SJCRH30 (cell line): Measurements from ENCODE around the gene TRIM72. TPM values are rescaled to one million over a fixed set of nuclear protein-coding genes. Genes with fewer than 3 reads are reported as not detected.
A peak's percentile ranks its signal among the peaks of the same experiment; 100 is the strongest.
"Not testable (repeated sequence)": the region's sequence is repeated elsewhere in the genome, so short reads cannot be mapped to it uniquely, and the experiment has no call there.

Source experiments
- DNase-seq, 2 experiments: peaks; one replicate each; pipeline ENCODE4 v3.0.0-alpha.2; 2015 to 2020
- H3K27ac ChIP-seq: fragments of 250-450 bp; sonication (Bioruptor Pico); 2 replicates; pipeline ENCODE4 v1.5.1; 2020; ENCODE audit warnings: mild to moderate bottlenecking, moderate library complexity
- H3K27me3 ChIP-seq: fragments of 250-450 bp; sonication (Bioruptor Pico); 2 replicates; pipeline ENCODE4 v1.5.1; 2020; ENCODE audit warnings: mild to moderate bottlenecking, moderate library complexity
- H3K36me3 ChIP-seq: fragments of 250-450 bp; sonication (Bioruptor Pico); 2 replicates; pipeline ENCODE4 v1.5.1; 2020; ENCODE audit warnings: mild to moderate bottlenecking, moderate library complexity
- H3K4me1 ChIP-seq: fragments of 250-450 bp; sonication (Bioruptor Pico); 2 replicates; pipeline ENCODE4 v1.5.1; 2020; ENCODE audit warnings: mild to moderate bottlenecking, moderate library complexity
- H3K4me3 ChIP-seq: fragments of 250-450 bp; sonication (Bioruptor Pico); 2 replicates; pipeline ENCODE4 v1.5.1; 2020; ENCODE audit warnings: mild to moderate bottlenecking, moderate library complexity
- H3K9me3 ChIP-seq: fragments of 250-450 bp; sonication (Bioruptor Pico); replicated peaks from 2 replicates; pipeline ENCODE4 v1.5.1; 2020; ENCODE audit warnings: mild to moderate bottlenecking, moderate library complexity
- total RNA-seq: library from RNA; depleted of rRNA; stranded (reverse); fragments of >200 nt; shearing (Covaris generic); gene quantifications from 2 replicates; pipeline ENCODE4 v1.2.3, GENCODE V29; 2014

TRIM72 gene
- total RNA-seq, 1 experiment from 2014 or later: 32.5 TPM

DNA sequence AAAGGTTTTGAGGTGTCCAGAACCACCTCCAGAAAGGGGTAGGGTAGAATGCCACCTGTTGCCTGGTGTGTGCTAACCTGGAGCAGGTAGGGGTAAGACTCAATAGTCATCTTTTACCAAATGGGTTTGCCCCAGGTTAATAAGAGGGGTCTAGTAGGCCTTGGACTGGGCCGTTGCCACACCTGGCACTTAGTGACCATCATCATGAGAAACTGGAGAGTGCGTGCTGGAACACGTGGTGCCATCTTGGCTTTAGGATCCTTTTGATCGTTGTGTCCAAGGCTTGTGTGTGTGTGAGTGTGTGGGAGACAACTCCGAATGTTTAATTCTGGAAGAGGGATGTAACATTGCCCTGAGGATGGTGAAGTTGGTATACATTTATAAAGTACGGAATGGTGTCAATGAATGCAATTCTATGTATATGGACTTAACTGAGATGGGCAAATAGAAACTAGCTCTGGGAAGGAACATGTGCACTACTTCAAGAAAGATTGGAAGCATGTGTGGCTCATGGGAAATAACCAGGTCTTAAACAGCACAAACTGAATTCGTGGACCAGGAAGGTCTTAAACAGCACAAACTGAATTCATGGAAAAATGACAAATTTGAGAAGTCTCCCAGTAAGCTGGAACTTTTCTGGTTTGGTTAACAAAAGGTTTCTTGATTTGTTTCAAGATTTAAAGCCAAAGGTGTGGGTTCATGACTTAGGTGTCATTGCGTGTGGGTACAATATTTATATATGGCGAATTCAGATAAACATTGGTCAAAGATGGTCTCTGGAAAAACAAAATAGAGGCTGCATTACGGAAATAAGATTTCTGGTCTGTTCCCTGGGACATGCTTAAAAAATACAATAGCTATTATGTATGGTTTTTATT lies 26.8 kb upstream of the TRIM72 start:
- Histone ChIP-seq H3K27me3 (no peaks in the 10 kb centered on the region), H3K4me3 (no peak overlapping the region), H3K4me1 (peaks cover 9% of the 10 kb centered on the region), H3K36me3 (peaks cover 100% of the 10 kb centered on the region), H3K27ac (no peak overlapping the region), H3K9me3 (no peaks in the 10 kb centered on the region)
- peak in 1 of 2 experiments; percentile 16 for DNase-seq

DNA sequence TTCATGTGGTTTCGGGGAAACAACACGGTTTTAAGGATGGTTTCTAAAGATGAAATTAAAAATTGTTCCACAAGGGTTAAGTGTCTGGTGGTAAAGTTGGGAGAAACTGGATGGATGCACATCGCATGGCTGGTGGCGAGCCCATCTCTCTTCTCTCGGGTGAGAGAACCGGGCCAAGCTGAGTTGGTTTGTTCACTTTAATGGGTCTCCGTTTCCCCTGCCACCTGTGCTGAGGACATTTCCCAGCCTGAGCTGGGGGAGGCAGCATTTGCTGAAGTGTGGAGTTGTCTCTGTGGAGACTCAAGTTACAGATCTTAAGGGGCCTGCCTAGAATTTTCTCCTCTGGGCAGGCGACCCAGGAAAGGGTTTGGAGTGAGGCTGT lies 26.1 kb upstream of the TRIM72 start:
- no peak overlapping the region for H3K27ac ChIP-seq
- peaks cover 100% of the 10 kb centered on the region for H3K36me3 ChIP-seq
- H3K4me1 ChIP-seq: peaks cover 7% of the 10 kb centered on the region
- peak in 1 of 2 experiments; percentile 12 for DNase-seq
- H3K4me3 ChIP-seq: no peak overlapping the region
- H3K27me3 ChIP-seq: no peaks in the 10 kb centered on the region
- H3K9me3 ChIP-seq: no peaks in the 10 kb centered on the region

DNA sequence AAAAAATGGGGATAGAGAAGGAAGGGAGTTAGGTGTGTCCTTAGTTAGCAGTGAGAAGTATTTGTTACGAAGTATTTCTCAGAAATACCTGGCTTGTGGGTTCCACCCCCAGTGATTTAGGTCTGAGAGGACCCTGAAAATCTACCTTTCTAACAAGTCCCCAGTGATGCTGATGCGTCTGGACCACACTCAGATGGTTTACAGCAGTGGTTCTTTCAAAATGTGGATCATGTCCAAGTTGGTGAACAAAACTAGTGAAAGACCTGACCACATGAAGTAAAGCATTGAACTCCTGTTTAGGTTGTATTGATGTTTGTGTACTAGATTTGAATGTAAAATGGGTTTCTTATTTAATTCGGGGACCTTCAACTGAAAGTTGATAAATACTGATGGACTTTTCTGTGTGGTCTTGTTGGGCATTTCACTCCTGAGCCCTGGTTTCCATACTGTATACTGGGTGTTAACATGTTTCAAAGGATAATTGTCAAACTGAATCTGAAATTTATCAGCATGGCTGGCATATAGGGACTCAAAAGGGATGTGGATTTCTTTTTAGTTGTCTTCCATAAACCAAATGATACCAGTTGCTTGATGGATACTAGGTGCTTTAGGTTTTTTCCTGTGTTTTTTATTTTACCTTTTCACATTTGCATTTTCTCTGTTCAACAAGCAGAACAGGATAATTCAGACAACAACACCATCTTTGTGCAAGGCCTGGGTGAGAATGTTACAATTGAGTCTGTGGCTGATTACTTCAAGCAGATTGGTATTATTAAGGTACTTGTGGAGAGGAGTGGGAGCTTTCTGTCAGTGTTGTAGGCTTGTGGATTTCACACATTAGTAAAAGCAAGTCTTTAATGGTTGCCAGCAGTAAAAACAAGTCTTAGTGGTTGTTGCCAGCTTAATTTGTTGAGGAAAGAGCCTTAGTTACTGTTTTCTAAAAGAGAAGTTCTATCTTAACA lies 25.2 kb upstream of the TRIM72 start:
- no peak overlapping the region for H3K27ac ChIP-seq
- DNase-seq: peak in 1 of 2 experiments; percentile 6
- peaks cover 100% of the 10 kb centered on the region for H3K36me3 ChIP-seq
- no peak overlapping the region for H3K4me3 ChIP-seq
- H3K9me3 ChIP-seq: no peaks in the 10 kb centered on the region
- H3K4me1 ChIP-seq: peaks cover 5% of the 10 kb centered on the region
- no peaks in the 10 kb centered on the region for H3K27me3 ChIP-seq

- H3K27me3 ChIP-seq: no peaks in the 10 kb centered on the region
- H3K4me1 ChIP-seq: peaks cover 5% of the 10 kb centered on the region
- no peak for DNase-seq
- H3K9me3 ChIP-seq: no peaks in the 10 kb centered on the region
- no peak overlapping the region for H3K4me3 ChIP-seq
- peaks cover 100% of the 10 kb centered on the region for H3K36me3 ChIP-seq
- H3K27ac ChIP-seq: no peak overlapping the region
Observed at GRCh38 chr16:31189412-31189778, 24.5 kb upstream of the TRIM72 start.

DNA sequence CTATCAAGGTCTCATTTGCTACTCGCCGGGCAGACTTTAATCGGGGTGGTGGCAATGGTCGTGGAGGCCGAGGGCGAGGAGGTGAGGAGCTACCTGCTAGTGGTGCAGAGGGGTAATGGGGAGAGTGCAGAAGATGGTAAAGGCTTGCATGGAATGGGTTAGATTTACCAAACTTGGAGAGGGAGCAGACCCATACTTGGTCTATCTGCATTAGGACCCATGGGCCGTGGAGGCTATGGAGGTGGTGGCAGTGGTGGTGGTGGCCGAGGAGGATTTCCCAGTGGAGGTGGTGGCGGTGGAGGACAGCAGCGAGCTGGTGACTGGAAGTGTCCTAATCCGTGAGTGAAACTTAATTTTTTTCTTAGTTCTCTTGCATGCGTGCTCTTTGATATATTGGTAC lies 23.9 kb upstream of the TRIM72 start:
- Histone ChIP-seq H3K4me3 (no peak overlapping the region), H3K27ac (no peak overlapping the region), H3K27me3 (no peaks in the 10 kb centered on the region), H3K9me3 (no peaks in the 10 kb centered on the region), H3K36me3 (peaks cover 100% of the 10 kb centered on the region), H3K4me1 (peaks cover 5% of the 10 kb centered on the region)
- DNase-seq: no peak

- Histone ChIP-seq H3K4me1 (peaks cover 2% of the 10 kb centered on the region; the same call in 1 of the 2 replicates), H3K36me3 (peaks cover 100% of the 10 kb centered on the region), H3K9me3 (no peaks in the 10 kb centered on the region), H3K4me3 (no peak overlapping the region), H3K27me3 (no peaks in the 10 kb centered on the region), H3K27ac (no peak overlapping the region)
- DNase-seq: peak in 1 of 2 experiments; percentile 9
Observed at GRCh38 chr16:31190818-31191444, 23.0 kb upstream of the TRIM72 start.

DNA sequence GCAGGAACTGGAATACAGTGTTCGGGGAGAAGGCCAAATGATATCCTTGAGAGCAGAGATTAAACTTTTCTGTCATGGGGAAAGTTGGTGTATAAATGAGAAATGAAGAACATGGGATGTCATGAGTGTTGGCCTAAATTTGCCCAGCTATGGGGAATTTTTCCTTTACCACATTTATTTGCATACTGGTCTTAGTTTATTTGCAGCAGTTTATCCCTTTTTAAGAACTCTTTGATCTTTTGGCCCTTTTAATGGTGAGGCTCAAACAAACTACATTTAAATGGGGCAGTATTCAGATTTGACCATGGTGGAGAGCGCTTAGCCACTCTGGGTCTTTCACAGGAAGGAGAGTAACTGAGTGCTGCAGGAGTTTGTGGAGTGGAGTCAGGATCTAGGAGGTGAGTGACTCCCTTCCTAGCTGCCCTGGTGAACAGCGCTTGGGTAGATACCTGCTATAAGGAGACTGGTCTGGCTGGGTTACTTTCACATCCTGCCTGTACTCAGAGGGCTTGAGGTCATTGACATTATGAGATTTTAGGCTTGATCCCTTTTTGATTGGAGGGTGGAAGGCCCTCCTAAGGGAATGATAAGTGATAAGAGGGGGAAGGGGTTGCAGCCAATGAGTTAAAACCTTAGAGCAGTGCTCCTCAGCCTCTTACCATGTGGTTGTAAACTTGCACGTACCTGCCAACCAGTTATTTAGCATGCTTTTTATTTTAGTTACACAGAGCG lies 22.1 kb upstream of the TRIM72 start:
- Histone ChIP-seq H3K27me3 (no peaks in the 10 kb centered on the region), H3K4me1 (no peaks in the 10 kb centered on the region), H3K9me3 (no peaks in the 10 kb centered on the region), H3K36me3 (peaks cover 100% of the 10 kb centered on the region), H3K27ac (no peak overlapping the region), H3K4me3 (no peak overlapping the region)
- DNase-seq: peak in 1 of 2 experiments; percentile 17

DNA sequence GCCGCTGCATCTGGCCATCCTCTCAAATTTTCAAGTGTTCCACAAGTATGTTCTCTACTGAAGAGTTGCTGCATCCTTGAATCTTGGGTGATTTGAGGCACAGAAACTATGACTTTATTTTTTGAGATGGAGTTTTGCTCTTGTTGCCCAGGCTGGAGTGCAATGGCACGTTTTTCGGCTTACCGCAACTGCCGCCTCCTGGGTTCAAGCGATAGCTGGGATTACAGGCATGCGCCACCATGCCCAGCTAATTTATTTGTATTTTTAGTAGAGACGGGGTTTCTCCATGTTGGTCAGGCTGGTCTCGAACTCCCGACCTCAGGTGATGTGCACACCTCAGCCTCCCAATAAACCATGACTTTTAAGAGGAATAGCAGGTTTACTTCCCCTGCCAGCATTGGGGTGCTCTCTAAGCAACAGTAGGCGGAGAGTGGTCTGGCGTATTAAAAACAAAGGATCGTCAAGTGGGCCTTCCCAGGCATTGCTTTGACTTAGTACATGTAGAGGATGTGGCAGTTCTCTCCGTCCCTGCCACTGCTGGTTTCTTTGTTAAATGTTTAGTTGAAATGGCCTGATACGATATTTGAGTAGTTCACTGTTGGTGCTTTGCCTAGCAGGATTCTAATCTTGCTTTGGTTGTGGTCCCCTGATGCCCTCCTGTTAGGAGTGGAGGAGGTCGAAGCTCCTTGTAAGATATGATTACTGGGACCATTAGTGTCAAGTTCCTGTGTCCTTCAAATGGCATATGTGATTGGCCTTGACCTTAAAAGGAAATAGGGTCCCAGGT lies 20.9 kb upstream of the TRIM72 start:
- Histone ChIP-seq H3K27ac (no peak overlapping the region), H3K27me3 (no peaks in the 10 kb centered on the region), H3K4me1 (no peaks in the 10 kb centered on the region), H3K36me3 (peaks cover 93% of the 10 kb centered on the region), H3K4me3 (no peak overlapping the region), H3K9me3 (no peaks in the 10 kb centered on the region)
- peak in 1 of 2 experiments; percentile 16 for DNase-seq

DNA sequence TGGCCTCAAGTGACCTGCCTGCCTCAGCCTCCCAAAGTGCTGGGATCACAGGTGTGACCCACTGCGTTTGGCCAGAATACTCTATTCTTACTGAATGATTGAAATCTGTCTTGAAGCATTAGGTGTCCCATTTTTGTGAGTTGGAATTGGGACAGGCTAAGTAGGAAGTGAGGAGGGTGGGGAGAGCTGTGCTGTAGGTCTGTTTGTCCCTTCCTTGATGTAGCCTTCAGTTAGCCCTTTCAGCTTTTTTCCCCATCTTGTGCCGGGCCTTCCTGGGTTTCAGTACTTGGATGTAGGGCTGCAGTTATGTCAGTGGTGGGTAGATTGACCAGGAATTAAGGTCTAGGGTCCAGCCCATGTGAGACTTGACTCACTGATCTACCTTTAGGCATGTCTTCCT lies 20.0 kb upstream of the TRIM72 start:
- no peaks in the 10 kb centered on the region for H3K9me3 ChIP-seq
- no peaks in the 10 kb centered on the region for H3K27me3 ChIP-seq
- peaks cover 85% of the 10 kb centered on the region for H3K36me3 ChIP-seq
- H3K4me3 ChIP-seq: no peak overlapping the region
- H3K27ac ChIP-seq: no peak overlapping the region
- H3K4me1 ChIP-seq: no peaks in the 10 kb centered on the region
- DNase-seq: peak in 1 of 2 experiments; percentile 15

- Histone ChIP-seq H3K36me3 (peaks cover 84% of the 10 kb centered on the region), H3K27ac (no peak overlapping the region), H3K4me1 (no peaks in the 10 kb centered on the region), H3K9me3 (no peaks in the 10 kb centered on the region), H3K27me3 (no peaks in the 10 kb centered on the region), H3K4me3 (no peak overlapping the region)
- peak in 1 of 2 experiments; percentile 13 for DNase-seq
Observed at GRCh38 chr16:31194898-31195297, 19.0 kb upstream of the TRIM72 start.

- H3K4me1 ChIP-seq, H3K9me3 ChIP-seq, H3K27ac ChIP-seq, H3K27me3 ChIP-seq, DNase-seq, H3K4me3 ChIP-seq: not testable (repeated sequence)
- peaks cover 75% of the 10 kb centered on the region for H3K36me3 ChIP-seq
Observed at GRCh38 chr16:31195861-31196260, 18.1 kb upstream of the TRIM72 start.

GRCh38 chr16:31196324-31197088 lies 17.4 kb upstream of the TRIM72 start:
- Histone ChIP-seq H3K36me3 (peaks cover 68% of the 10 kb centered on the region), H3K9me3 (no peaks in the 10 kb centered on the region), H3K27ac (no peak overlapping the region), H3K4me1 (no peaks in the 10 kb centered on the region), H3K4me3 (no peak overlapping the region), H3K27me3 (no peaks in the 10 kb centered on the region)
- DNase-seq: peak in 1 of 2 experiments; percentile 18
